GF-D8 (cell line): ENCODE data around the gene RBMS3.

Experiments used
- DNase-seq: peaks from one replicate; lab custom pipeline; 2025; lab: John Stamatoyannopoulos, UW

RBMS3 gene

DNA sequence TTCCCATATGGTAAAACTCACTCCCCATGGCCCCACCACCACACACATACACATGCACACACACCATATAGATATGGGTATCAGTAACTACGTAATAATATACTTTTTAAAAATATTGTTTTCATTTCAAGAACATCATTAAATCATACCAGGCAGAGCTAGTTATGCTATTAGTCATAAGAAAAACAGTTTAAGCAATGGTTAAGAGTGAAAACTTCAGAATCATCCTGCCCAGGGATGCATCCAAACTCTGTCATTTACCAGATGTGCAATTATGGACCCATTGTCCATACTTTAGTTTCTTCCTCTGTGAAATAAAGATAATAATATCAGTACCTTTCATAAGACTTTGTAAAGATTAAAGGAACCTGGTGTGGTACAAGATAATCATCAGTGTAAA, 608.3 kb downstream of the RBMS3 start:
- no peak for DNase-seq

DNA sequence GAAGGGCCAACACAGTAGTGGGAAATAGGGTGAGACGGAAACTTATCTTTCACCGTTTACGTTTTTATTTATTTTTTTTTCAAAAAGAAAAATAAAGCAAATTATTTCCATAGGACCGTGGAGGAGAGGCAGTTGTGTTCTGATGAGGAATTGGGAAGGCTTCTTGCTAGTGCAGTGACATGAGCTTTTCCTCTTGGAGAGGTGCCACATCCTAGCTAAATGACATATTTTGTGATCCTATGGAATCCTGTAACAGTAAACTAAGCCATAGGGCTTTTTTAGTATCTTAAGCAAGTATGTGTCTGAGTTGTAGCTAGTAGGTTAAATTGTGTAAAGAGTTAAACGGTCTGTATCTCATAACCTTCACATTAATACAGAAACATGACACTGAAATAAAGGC, 609.9 kb downstream of the RBMS3 start:
- no peak for DNase-seq

DNA sequence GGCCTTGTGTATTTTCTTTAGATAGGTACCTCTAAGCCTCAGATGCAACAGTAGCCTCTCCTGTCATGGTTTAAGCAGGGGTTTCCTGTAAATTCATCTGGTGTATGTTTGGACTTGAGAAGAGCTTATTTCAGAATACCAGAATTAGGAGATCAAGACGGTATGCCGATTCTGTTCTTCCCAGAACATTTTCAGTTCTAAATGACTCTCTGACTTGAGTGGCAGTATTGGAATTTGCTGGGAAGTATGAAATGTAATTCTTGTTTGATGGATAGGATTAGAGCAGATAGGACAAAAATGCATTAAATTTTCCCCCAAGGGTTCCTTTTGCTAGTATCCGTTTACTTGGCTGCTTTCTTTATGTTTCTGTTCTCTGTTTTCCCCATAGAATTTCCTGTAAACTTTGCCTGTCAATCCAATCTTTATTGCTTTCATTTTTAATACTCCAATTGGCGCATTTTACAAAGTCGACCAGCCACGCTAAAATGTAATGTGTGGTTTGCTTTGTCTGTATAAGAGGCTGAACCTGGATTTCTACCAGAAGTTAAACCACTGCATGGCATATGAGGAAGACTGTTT, 612.2 kb downstream of the RBMS3 start:
- DNase-seq: no peak

DNA sequence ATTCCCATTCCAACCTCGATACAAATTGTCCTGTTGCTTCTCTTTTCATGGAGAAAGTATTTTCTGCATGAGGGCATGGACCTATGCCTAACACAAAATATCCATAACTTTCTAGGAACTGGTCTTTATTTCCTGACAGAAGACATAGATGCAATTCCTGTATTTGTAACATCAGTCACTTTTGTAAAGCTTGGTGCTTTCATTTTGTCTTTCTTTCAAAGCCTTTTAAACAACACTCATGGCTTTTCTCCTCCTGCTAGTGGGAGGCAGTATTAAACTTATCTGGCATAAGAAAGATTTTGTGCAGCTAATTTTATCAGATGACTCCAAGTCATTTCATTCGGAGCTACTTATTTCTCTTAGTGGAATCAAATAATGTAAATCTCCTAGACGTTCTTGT, 616.0 kb downstream of the RBMS3 start:
- no peak for DNase-seq

DNA sequence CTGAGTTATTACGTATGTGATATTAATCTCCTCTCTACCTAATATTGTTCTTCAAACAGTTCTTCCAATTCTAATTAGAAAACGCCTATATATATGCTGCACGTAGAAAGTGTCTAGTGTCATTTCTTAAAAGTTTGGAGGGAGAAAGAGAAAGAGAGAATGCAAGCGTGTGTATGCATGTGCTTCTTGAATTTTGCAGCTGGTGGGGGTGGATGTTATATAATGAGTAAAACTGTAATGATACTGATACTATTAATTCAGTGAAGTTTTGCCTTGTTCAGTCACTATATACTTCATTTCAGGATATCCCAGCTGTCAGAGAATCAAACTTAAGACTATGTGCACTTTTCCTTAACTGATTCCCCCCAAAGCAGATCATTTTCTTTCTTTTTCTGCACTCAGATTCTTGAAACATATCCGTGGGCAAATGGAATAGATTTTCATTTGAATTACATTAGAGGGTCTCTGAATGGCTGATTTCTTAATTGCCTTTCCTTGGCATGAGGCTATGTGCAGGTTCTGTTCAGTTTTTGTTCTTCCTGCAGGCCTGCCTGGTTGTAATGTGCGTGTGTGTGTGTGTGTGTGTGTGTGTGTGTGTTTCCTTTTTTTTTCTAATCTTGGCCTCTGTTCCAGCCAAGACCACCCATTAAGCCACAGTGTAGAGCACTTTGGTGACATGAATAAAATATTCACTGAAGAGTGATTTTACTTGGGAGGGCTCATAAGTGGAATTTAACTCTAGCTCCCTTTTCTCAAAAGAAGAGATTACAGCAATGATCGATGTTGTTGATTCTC, 617.5 kb downstream of the RBMS3 start:
- DNase-seq: no peak

DNA sequence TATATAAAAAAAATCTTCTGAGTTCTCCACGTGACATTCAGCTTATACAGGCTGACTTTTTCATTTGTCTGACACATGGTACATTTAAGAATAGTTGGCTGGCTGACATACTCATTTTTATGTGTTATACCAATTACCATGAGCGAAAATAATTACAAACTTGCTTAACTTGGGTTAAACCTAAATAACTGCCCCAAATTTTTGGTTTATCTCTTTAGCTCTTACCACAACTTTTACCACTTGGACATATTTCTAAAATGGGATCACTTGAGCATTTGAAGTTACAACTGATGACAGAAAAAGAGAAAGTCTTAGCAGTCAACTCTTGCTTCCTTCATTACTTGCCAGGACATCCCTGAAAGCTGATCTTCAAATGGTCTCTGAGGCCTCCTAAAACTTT, 618.1 kb downstream of the RBMS3 start:
- no peak for DNase-seq

DNA sequence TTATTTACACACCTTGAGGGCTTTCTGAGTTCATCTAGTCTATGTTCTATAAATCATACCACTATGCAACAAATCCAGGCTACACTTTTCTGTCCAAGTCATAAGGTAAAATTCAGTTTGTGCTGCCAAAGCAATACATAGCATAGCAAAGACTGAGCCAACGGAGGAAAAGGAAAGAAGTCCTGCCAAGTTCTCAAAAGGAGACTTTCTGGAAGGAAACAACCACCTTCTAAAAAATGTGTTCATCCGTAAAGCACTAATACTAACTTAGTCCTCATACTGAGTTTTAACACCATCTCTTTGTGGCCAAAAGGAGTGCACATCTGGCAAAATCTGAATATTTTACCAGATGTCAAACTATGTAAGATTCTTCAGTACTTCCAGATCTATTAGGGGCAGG, 620.2 kb downstream of the RBMS3 start:
- DNase-seq: no peak

DNA sequence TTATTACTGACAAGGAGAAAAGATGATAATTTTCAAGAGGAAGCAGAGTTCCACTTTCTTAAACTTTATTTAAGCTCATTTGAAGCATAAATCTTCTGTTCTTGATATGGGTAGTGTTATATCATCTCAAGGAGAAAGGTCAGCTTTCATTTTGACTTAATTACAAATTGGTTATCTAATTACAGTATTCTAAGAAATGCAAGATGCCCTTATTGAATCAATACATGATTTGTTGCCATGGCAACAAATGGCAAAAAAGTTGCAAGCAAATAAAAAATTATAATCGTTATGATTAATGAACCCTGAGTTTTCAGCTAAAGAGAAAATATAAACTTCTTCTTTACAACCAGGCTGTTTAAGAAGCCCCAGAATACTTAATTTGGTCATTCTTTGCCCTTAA, 622.7 kb downstream of the RBMS3 start:
- no peak for DNase-seq

DNA sequence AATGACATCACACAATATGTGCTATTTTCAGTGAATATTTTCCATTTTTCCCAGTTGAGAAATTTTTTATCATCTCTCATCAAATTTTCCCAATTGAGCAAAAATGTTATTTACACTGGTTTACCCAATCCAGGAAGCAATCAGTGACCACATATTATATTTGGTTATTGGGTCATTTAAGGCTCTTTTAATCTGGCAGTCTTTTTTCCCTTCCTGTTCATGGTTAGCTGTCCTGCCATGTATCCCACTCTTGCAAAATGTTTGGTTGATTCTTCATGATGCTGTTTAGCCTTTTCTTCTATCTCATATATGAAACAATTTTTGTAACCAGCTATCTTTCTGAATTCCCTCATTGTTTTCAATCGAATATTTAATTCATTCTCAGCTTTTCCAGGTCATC, 626.0 kb downstream of the RBMS3 start:
- DNase-seq: no peak

DNA sequence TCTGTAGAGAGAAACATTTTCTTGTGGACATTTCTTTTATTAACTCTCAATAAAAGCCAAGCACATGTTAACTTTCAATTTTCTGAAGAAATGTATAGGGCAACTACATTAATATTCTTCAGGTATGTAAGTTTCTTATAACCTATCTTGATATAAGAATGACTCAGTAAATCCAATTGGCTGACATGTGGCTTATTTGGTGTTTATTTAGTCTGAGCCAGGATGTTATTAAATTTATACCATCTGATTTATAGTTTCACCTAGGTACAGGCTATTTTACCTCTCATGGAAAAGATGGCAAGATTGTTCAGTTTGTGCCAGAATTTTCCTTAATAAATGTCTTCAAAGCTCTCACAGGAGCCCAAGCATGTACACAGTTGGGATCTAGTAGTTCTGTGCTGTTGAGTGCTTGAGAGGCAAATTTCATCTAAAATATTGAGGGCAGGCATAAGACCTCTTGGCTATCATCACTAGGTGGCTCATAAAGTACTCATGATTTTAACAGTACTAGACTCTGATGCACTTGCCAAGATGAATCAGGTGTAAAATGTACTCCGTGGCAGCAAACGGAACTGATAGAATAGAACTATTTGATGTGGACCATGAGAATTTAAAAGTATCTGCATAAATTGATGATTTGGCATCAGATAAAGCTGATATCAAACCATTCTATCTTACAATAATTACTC, 631.9 kb downstream of the RBMS3 start:
- no peak for DNase-seq

DNA sequence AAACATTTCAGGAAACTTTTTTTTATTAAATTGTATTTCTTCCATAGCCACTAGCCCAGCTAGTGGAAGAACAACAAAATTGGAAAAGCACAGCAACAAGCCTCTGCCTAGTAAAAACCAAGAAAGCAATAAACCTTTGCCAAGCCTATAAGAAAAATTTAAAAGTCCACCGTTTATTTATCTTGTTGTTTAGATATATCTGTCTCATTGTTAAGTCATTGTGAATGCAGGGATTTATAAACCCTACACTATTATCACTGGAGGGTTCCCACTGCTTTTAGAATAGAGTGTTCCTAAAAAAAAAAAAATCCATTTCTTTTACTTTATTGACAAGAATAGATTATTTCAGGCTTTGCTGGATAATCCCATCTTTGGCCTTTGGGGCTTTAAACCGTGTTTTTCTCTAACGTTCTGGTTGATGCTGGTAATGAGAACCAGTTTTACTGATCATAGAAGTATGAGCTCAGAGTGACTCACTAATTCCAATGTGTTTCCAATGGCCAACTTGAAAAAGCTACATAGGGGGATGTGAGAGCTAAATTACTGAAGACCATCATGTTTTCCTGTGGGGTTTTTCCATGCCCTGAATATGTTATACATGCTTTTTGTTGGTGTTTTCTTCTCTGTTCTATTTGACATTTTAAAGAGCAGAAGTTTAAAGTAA, 634.1 kb downstream of the RBMS3 start:
- DNase-seq: no peak

DNA sequence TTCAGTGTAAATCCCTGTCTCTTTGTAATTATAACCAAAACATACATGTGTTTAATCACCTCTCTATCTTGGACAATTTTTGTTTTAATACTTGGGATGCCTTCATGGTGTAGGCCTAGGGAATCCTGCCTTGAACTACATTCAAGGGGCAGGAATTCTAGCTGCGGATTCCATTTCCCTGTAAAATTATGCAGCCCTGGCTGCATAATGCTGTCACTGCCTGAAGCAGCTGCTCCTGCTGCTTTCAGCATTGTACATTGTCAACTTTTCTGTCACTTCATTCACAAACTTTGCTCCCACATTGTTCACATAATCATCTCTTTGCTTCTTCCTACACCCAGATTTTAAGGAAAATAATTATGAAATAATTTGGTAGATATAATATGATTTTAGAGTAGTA, 638.7 kb downstream of the RBMS3 start:
- no peak for DNase-seq

DNA sequence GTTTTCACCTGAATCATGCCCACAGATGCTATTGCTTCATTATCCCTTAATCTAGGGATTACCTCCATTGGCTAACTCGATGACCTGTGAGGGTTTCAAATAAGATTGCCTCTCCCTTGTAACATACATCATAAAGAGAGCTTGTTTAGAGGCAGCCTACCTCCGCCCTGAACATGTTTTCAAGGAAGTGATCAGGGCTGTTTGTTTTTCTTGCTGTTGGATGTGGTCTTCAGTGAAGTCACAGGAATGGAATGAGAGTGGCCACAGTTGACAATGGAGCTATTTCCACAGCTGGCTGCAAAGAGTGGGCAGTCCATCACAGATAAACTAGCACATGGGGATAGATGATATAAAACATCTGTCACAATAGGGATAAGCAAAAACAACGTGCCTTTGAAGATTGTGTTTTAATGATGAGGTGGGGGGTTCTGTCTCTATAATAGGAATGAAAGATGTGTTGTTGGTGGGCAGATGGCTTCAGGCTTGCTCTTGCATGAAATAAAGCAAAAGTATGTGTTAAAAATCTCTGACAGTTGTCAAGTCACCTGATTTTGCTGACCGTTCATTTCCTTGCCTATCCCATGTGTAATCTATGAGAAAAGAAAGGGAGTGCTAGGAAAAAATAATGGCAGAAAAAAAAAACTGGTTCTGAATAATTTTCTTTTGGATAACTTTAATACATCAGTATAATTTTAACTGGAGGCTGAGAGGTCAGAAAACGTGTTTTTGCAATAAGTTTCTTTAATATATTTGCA, 642.3 kb downstream of the RBMS3 start:
- DNase-seq: no peak

DNA sequence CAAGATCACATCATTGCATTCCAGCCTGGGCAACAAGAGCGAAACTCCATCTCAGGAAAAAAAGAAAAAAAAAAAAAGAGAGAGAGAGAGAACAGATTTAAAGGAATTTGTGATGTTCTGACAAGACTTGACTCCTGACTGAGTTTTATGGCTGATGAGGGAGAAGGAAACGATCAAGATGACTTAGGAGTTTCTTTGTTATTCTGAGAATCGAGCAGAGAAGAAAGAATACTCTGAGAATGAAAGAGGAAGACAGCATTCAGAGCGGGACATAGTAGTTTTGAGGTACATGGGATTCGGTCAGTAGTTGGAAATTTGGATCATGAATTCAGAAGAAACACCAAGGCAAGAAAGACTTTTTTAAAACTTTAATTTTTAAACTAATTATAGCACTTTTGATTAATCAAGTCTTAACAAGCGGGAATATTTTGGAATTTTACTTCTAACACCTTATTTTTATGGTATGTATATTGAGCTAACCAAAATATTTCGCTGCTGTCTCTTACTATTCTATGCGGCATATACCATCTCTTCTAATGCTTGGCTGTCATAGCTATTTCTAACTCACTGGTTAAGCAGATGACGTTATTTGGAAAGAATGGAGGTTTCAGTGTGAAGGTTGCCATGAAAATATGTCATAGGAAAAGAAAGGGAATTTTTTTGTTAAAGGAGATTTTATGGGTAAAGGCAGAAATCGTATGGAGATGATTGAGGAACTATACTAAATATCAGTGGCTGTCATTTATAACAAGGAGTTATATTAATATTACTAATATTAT, 644.1 kb downstream of the RBMS3 start:
- DNase-seq: no peak

DNA sequence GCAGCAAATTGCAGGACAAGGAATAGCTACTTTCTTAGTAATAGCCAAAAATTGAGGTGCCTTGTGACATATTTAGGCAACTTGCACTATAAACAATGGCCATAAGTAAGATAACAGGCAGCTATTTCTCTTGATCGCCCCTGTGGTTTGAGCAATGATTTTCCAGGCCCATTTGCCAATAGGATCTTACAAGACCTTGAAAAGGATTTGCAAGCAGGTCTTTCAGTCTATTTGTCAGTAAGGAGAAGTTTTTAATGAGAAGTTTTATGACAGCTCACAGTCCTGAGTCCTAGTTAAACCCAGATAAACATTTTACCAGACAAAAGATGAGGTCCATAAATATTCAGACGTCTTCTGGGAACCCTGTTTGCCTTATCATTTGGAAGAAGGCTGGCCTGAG, 645.5 kb downstream of the RBMS3 start:
- no peak for DNase-seq

DNA sequence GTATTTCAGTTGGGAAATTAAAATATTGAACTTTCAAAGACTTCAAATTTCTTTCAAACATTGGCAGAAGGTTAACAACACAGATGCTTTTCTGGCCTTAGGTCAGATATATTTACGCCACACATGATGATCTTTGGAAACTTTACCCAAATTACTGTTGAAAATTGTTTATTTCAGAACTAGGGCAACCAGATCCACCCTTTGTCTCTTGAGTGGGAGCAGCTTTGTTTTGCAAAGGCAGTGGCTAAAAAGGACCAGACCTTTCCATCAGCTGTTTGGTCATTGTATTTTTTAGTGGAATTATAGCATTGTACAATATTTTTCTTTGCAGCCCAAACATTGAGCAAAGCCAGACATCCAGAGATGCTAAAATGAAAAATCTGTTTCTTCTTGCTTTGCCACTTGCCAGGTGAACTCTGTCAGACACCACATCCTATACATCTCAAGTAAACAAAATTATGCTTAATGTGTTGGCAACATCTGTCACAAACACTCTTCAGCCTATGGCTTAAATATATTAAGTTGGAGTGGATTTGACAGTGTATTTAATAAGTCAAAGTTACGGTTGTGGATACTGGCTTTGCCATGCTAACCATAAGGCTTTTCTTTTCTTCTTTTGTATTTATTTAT, 651.9 kb downstream of the RBMS3 start:
- no peak for DNase-seq

DNA sequence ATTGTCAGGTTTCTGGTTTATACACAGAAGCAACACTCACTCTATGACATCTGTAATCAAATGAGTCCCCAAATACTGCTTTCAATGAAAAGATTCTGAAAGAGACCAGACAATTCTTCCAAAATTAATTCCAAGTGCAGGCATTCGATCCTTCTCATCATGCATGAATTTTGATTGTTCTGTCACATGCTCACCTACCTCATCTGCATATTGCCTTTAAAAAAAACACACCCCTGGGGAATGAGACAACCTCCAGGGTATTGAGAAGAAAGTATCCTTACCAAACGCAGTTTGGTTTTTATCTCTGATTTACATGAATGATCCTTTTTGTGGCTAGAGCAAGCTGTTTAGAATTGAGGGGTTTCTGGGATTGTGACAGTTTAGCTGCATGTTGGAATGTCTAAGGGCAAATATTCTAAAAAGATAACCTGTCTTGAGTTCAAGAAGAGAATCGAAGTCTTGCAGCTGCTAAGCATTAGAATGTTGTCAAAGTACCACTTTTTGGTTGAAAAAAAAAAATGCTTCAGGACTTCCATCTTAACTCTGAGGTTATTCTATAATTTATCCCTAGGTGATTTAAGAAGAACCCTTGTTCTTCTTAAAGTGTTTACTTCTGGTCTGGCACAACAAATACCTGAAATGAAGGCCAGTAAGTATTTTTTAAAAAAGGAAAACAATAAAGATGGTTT, 653.1 kb downstream of the RBMS3 start:
- DNase-seq: no peak

DNA sequence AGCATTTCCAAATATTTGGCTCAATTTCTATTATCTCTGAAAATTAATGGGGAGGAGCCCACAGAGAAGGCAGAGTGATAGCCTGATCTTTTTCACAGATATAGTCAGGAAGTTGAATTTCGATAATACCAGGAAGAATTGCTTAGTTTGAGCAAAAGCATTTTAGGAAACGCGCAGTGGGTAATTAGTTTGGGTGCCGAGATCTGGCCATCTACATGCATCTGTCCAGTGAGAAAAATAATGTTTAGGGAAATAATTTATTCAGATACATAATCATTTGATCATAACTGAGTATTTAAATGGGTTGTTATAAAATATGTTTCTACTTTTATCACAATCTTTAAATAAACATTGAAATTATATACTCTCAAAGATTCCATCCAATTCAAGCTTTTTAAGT, 653.9 kb downstream of the RBMS3 start:
- no peak for DNase-seq

DNA sequence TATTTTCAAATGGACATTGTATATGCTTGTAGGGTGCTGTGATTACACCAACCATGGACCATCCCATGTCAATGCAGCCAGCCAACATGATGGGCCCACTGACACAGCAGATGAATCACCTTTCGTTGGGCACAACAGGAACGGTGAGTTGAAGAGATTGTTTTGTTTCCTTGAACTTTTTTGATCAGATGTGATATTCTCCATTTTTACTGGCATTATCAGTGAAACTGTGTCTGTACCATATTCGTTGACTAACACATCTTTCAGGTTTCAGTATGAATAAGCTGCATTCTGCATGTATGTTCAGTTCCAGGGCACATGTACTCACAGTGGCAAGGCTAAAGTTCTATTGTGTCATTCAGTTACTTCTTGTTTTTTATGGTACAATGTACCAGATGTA, 655.2 kb downstream of the RBMS3 start:
- no peak for DNase-seq

DNA sequence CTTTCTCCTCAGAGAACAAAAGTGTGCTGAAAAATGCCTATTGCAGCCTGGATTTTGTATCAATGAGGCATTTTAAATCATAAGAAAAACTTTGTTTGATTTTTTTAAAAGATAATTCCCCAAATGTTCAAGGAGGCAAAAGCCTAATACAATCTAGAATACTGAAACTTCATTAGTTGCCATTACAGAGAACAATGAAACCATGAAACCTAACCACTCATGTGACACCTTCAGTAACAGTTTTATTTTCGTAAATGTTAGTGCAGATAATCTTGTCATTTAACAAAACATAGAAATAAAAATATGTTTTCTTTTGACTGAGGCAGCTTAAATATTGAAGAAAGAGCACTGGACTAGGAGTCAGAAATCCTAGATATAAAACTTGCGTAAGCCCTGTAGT, 655.9 kb downstream of the RBMS3 start:
- no peak for DNase-seq
